Measurements from ENCODE around the gene TIPIN. TPM values are rescaled to one million over a fixed set of nuclear protein-coding genes. Genes with fewer than 3 reads are reported as not detected.

The TIPIN gene
- total RNA-seq, 1 experiment from 2014 or later: 19.7 TPM

GRCh38 chr15:66369773-66370651, 13.5 kb upstream of the TIPIN start:
- Histone ChIP-seq H3K36me3 (ENCODE audit: control insufficient read depth, insufficient read depth, low read length) (no peaks in the 10 kb centered on the region), H3K4me1 (ENCODE audit: control insufficient read depth, insufficient read depth, low read length) (peaks cover 11% of the 10 kb centered on the region), H3K27ac (ENCODE audit: low read length) (peak overlapping the region; percentile 90), H3K9me3 (ENCODE audit: control insufficient read depth, insufficient read depth, low read depth, low read length) (no peaks in the 10 kb centered on the region), H3K4me3 (ENCODE audit: low read depth in 2 of 2, low read length in 2 of 2) (peak overlapping the region; percentile 19 to 31; a peak in 3 of 4 replicates), H3K27me3 (ENCODE audit: control insufficient read depth, insufficient read depth, low read length) (no peaks in the 10 kb centered on the region)
- ChIA-PET POLR2A (interaction anchor here (1.1 kb wide), 1 partner anchor 17 kb away, joined by 4 read pairs; no protein-coding TSS in a partner anchor), CTCF (interaction anchor here (0.6 to 0.7 kb wide), 2 partner anchors 18 to 125 kb away, joined by 3 read pairs; no protein-coding TSS in a partner anchor)
- no TSS peak for BruUV-seq (replicated peaks)
- in situ Hi-C loops (cut with HindIII; ENCODE audit: low pct_unique_long_range_greater_than_20kb, low sequenced_read_pairs) (no loop called here), intact Hi-C loops (cut with micrococcal nuclease; ENCODE audit: unreplicated experiment) (no loop called here)
- ATAC-seq (peak; percentile 77), DNase-seq (ENCODE audit: low read depth, low spot score) (peak; percentile 53)
- TF ChIP-seq SIN3A (IDR thresholded peaks at IDR 0.05; ENCODE audit: borderline replicate concordance, insufficient read depth, low read depth, low read length): no peak
- peak; percentile 54 for TF ChIP-seq TCF7L2 (IDR thresholded peaks at IDR 0.05; ENCODE audit: low read depth, low read length)
- TF ChIP-seq POLR2AphosphoS5 (IDR thresholded peaks at IDR 0.05; ENCODE audit: low read depth, low read length): no peak
- no peak for TF ChIP-seq CTCF (IDR thresholded peaks at IDR 0.05)
- no peak for TF ChIP-seq REST (IDR thresholded peaks at IDR 0.05; ENCODE audit: insufficient read depth in 1 of 2, low read depth in 2 of 2, low read length in 1 of 2)

GRCh38 chr15:66364944-66365528, 8.6 kb upstream of the TIPIN start:
- CTCF ChIA-PET: no interaction called here
- H3K27me3 ChIP-seq (ENCODE audit: control insufficient read depth, insufficient read depth, low read length): no peaks in the 10 kb centered on the region
- TF ChIP-seq TCF7L2 (IDR thresholded peaks at IDR 0.05; ENCODE audit: low read depth, low read length) (no peak), CTCF (IDR thresholded peaks at IDR 0.05) (no peak), REST (IDR thresholded peaks at IDR 0.05; ENCODE audit: insufficient read depth in 1 of 2, low read depth in 2 of 2, low read length in 1 of 2) (no peak), SIN3A (IDR thresholded peaks at IDR 0.05; ENCODE audit: borderline replicate concordance, insufficient read depth, low read depth, low read length) (no peak), POLR2AphosphoS5 (IDR thresholded peaks at IDR 0.05; ENCODE audit: low read depth, low read length) (no peak)
- DNase-seq (ENCODE audit: low read depth, low spot score) (no peak), ATAC-seq (no peak)
- no TSS peak for BruUV-seq (replicated peaks)
- POLR2A ChIA-PET: no interaction called here
- H3K9me3 ChIP-seq (ENCODE audit: control insufficient read depth, insufficient read depth, low read depth, low read length): no peaks in the 10 kb centered on the region
- H3K4me3 ChIP-seq (ENCODE audit: low read depth in 2 of 2, low read length in 2 of 2): no peak overlapping the region
- no peak overlapping the region for H3K27ac ChIP-seq (ENCODE audit: low read length)
- peaks cover 10% of the 10 kb centered on the region for H3K4me1 ChIP-seq (ENCODE audit: control insufficient read depth, insufficient read depth, low read length)
- intact Hi-C loops (cut with micrococcal nuclease; ENCODE audit: unreplicated experiment) (no loop called here), in situ Hi-C loops (cut with HindIII; ENCODE audit: low pct_unique_long_range_greater_than_20kb, low sequenced_read_pairs) (no loop called here)
- H3K36me3 ChIP-seq (ENCODE audit: control insufficient read depth, insufficient read depth, low read length): no peaks in the 10 kb centered on the region
